Astrocyte (in vitro differentiated cells and primary cell): ENCODE results near the gene RPL11. TPM values are rescaled to one million over a fixed set of nuclear protein-coding genes. Genes with fewer than 3 reads are reported as not detected.

Source experiments
- DNase-seq: peaks from one replicate; pipeline ENCODE4 v3.0.0-alpha.2; 2010; ENCODE audit warnings: low read depth
- FAIRE-seq: peaks from 2 replicates; lab custom pipeline; 2011; peaks lifted over from hg19 to GRCh38; lab: Jason Lieb, UNC
- H2AFZ ChIP-seq: 2 replicates; pipeline ENCODE4 v1.6.0; 2012; ENCODE audit warnings: low read depth, low read length, inconsistent platforms
- H3K27ac ChIP-seq: 2 replicates; pipeline ENCODE4 v1.5.1; 2011; ENCODE audit warnings: low read depth, low read length, inconsistent platforms
- H3K27me3 ChIP-seq: 2 replicates; pipeline ENCODE4 v1.6.0; 2011; ENCODE audit warnings: low read length, inconsistent platforms; ENCODE audit not compliant: insufficient read depth
- H3K36me3 ChIP-seq: 2 replicates; pipeline ENCODE4 v1.5.1; 2011; ENCODE audit warnings: low read length, inconsistent platforms; ENCODE audit not compliant: insufficient read depth
- H3K4me1 ChIP-seq: 2 replicates; pipeline ENCODE4 v1.5.1; 2011; ENCODE audit warnings: low read length, inconsistent platforms; ENCODE audit not compliant: insufficient read depth
- H3K4me2 ChIP-seq: 2 replicates; pipeline ENCODE4 v1.6.0; 2012; ENCODE audit warnings: low read length, inconsistent platforms
- H3K4me3 ChIP-seq: 2 replicates; pipeline ENCODE4 v1.5.1; 2011; ENCODE audit warnings: low read depth, mild to moderate bottlenecking, low read length, inconsistent platforms; ENCODE audit not compliant: insufficient read depth
- H3K79me2 ChIP-seq: 2 replicates; pipeline ENCODE4 v1.6.0; 2012; ENCODE audit warnings: mild to moderate bottlenecking, low read length, inconsistent platforms; ENCODE audit not compliant: insufficient read depth
- H3K9ac ChIP-seq: 2 replicates; pipeline ENCODE4 v1.6.0; 2012; ENCODE audit warnings: mild to moderate bottlenecking, low read length, inconsistent platforms
- H3K9me3 ChIP-seq: 2 replicates; pipeline ENCODE4 v1.5.1; 2012; ENCODE audit warnings: low read depth, mild to moderate bottlenecking, low read length, inconsistent platforms; ENCODE audit not compliant: insufficient read depth
- H4K20me1 ChIP-seq: 2 replicates; pipeline ENCODE4 v1.6.0; 2012; ENCODE audit warnings: low read length, inconsistent platforms; ENCODE audit not compliant: insufficient read depth
- H3K27ac Mint-ChIP-seq: one replicate; pipeline ENCODE4 v1.8.0; 2021; ENCODE audit warnings: mild to moderate bottlenecking, mixed read lengths; ENCODE audit not compliant: unreplicated experiment
- H3K27me3 Mint-ChIP-seq: one replicate; pipeline ENCODE4 v1.8.0; 2021; ENCODE audit warnings: low read depth, mixed read lengths; ENCODE audit not compliant: unreplicated experiment
- H3K36me3 Mint-ChIP-seq: one replicate; pipeline ENCODE4 v1.8.0; 2021; ENCODE audit warnings: low read depth, mixed read lengths; ENCODE audit not compliant: unreplicated experiment
- H3K4me1 Mint-ChIP-seq: one replicate; pipeline ENCODE4 v1.8.0; 2021; ENCODE audit warnings: low read depth, mixed read lengths; ENCODE audit not compliant: unreplicated experiment
- H3K4me3 Mint-ChIP-seq: one replicate; pipeline ENCODE4 v1.8.0; 2021; ENCODE audit warnings: mild to moderate bottlenecking, moderate library complexity, mixed read lengths; ENCODE audit not compliant: unreplicated experiment
- H3K9me3 Mint-ChIP-seq: one replicate; pipeline ENCODE4 v1.8.0; 2021; ENCODE audit warnings: mild to moderate bottlenecking, mixed read lengths; ENCODE audit not compliant: unreplicated experiment
- CTCF ChIP-seq: IDR thresholded peaks from 2 replicates; pipeline ENCODE4 v1.5.1; 2011; ENCODE audit warnings: low read depth, mild to moderate bottlenecking, inconsistent platforms, low read length, moderate library complexity; ENCODE audit not compliant: insufficient read depth
- EZH2 ChIP-seq: IDR thresholded peaks from 2 replicates; pipeline ENCODE4 v1.6.1; 2012; ENCODE audit warnings: mild to moderate bottlenecking, low read length, inconsistent platforms; ENCODE audit not compliant: insufficient read depth
- total RNA-seq: library from RNA; stranded (reverse); gene quantifications from 2 replicates; pipeline ENCODE4 v1.2.1, GENCODE V29; 2021

The RPL11 gene
- total RNA-seq, 1 donor from 2014 or later = 804 TPM

- no peaks in the 10 kb centered on the region for H3K9me3 Mint-ChIP-seq
- H3K27ac ChIP-seq = peak overlapping the region; percentile 93
These were observed 784 bp downstream of the RPL11 start for GRCh38 chr1:23692308-23692871.

GRCh38 chr1:23693599-23693998, 2.0 kb downstream of the RPL11 start:
- H3K27ac Mint-ChIP-seq = peak overlapping the region; percentile 98
- peak overlapping the region; percentile 96 for H3K9ac ChIP-seq
- no peaks in the 10 kb centered on the region for H3K27me3 Mint-ChIP-seq
- H3K9me3 ChIP-seq = no peaks in the 10 kb centered on the region
- TF ChIP-seq CTCF = no peak
- TF ChIP-seq EZH2 = no peak
- DNase-seq = no peak
- peaks cover 55% of the 10 kb centered on the region for H3K36me3 ChIP-seq
- peak overlapping the region; percentile 98 for H3K4me3 Mint-ChIP-seq
- no peak overlapping the region for H2AFZ ChIP-seq
- no peaks in the 10 kb centered on the region for H3K27me3 ChIP-seq
- no peaks in the 10 kb centered on the region for H3K9me3 Mint-ChIP-seq
- peaks cover 34% of the 10 kb centered on the region for H3K4me1 ChIP-seq
- peaks cover 71% of the 10 kb centered on the region for H3K79me2 ChIP-seq
- H3K27ac ChIP-seq = peak overlapping the region; percentile 93
- peaks cover 67% of the 10 kb centered on the region for H4K20me1 ChIP-seq
- peaks cover 40% of the 10 kb centered on the region for H3K36me3 Mint-ChIP-seq
- H3K4me1 Mint-ChIP-seq = peaks cover 54% of the 10 kb centered on the region
- FAIRE-seq = no peak
- H3K4me3 ChIP-seq = peak overlapping the region; percentile 97
- peak overlapping the region; percentile 95 for H3K4me2 ChIP-seq

More at GRCh38 chr1:23692308-23692871, 784 bp downstream of the RPL11 start:
- no peaks in the 10 kb centered on the region for H3K27me3 ChIP-seq
- Mint-ChIP-seq H3K4me1 (peaks cover 42% of the 10 kb centered on the region), H3K27me3 (no peaks in the 10 kb centered on the region), H3K27ac (peak overlapping the region; percentile 98), H3K4me3 (peak overlapping the region; percentile 98), H3K36me3 (peaks cover 33% of the 10 kb centered on the region)
- H3K4me1 ChIP-seq = peaks cover 34% of the 10 kb centered on the region
- no peak for TF ChIP-seq EZH2
- no peak for TF ChIP-seq CTCF
- H3K4me3 ChIP-seq = peak overlapping the region; percentile 97
- H2AFZ ChIP-seq = no peak overlapping the region
- H4K20me1 ChIP-seq = peaks cover 55% of the 10 kb centered on the region
- peaks cover 59% of the 10 kb centered on the region for H3K79me2 ChIP-seq
- no peak for FAIRE-seq
- H3K4me2 ChIP-seq = peak overlapping the region; percentile 95
- DNase-seq = no peak
- H3K9ac ChIP-seq = peak overlapping the region; percentile 96
- peaks cover 44% of the 10 kb centered on the region for H3K36me3 ChIP-seq
- H3K9me3 ChIP-seq = no peaks in the 10 kb centered on the region

GRCh38 chr1:23694371-23694770, 2.8 kb downstream of the RPL11 start:
- Histone ChIP-seq H3K27ac (no peak overlapping the region), H3K36me3 (peaks cover 63% of the 10 kb centered on the region), H3K27me3 (no peaks in the 10 kb centered on the region), H3K4me3 (peak overlapping the region; percentile 26), H3K9ac (peak overlapping the region; percentile 96), H3K9me3 (no peaks in the 10 kb centered on the region), H3K4me2 (peak overlapping the region; percentile 95), H3K79me2 (peaks cover 79% of the 10 kb centered on the region), H4K20me1 (peaks cover 74% of the 10 kb centered on the region), H2AFZ (no peak overlapping the region), H3K4me1 (peaks cover 34% of the 10 kb centered on the region)
- Mint-ChIP-seq H3K27ac (peak overlapping the region; percentile 53), H3K27me3 (no peaks in the 10 kb centered on the region), H3K4me1 (peaks cover 55% of the 10 kb centered on the region), H3K36me3 (peaks cover 43% of the 10 kb centered on the region), H3K4me3 (peak overlapping the region; percentile 98), H3K9me3 (no peaks in the 10 kb centered on the region)
- FAIRE-seq = no peak
- TF ChIP-seq CTCF (no peak), EZH2 (no peak)
- no peak for DNase-seq
